Fibroblast of pulmonary artery (primary cell): ENCODE measurements around the gene TBC1D25.

Source experiments
- DNase-seq: peaks from one replicate; pipeline ENCODE4 v3.0.0-alpha.2; 2010; ENCODE audit warnings: low read depth
- H3K4me3 ChIP-seq: replicated peaks from 2 replicates; pipeline ENCODE4 v1.5.1; 2011; ENCODE audit warnings: low read depth, mild to moderate bottlenecking, control low read depth, low read length, moderate library complexity
- TF ChIP-seq, protein P1 (sequence below): IDR thresholded peaks from 2 replicates; pipeline ENCODE4 v1.5.1; 2011; ENCODE audit warnings: mild to moderate bottlenecking, control low read depth, low read length, inconsistent platforms; ENCODE audit errors: missing control alignments

Gene TBC1D25

DNA sequence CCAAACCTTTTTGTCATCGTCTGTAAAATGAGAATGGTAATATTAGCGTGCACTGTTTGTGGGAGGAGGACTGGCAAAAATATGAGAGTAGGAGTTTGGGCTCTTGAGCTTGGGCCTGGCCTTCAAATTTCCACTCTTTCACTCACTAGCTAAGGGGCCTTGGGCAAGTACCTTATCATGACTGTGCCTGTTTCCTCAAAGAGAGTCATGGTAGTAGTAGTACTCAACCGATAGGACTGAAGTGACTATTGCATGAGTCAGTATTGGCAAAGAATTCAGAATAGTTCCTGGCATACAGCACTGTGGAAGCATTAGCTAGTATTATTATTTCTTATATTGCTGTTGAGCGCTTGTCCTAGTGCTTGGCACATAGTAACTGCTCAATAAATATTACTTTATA lies 18.8 kb downstream of the TBC1D25 start:
- TF ChIP-seq, protein P1, sequence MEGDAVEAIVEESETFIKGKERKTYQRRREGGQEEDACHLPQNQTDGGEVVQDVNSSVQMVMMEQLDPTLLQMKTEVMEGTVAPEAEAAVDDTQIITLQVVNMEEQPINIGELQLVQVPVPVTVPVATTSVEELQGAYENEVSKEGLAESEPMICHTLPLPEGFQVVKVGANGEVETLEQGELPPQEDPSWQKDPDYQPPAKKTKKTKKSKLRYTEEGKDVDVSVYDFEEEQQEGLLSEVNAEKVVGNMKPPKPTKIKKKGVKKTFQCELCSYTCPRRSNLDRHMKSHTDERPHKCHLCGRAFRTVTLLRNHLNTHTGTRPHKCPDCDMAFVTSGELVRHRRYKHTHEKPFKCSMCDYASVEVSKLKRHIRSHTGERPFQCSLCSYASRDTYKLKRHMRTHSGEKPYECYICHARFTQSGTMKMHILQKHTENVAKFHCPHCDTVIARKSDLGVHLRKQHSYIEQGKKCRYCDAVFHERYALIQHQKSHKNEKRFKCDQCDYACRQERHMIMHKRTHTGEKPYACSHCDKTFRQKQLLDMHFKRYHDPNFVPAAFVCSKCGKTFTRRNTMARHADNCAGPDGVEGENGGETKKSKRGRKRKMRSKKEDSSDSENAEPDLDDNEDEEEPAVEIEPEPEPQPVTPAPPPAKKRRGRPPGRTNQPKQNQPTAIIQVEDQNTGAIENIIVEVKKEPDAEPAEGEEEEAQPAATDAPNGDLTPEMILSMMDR, result no peak
- DNase-seq, result peak; percentile 90
- no peak overlapping the region for H3K4me3 ChIP-seq

DNA sequence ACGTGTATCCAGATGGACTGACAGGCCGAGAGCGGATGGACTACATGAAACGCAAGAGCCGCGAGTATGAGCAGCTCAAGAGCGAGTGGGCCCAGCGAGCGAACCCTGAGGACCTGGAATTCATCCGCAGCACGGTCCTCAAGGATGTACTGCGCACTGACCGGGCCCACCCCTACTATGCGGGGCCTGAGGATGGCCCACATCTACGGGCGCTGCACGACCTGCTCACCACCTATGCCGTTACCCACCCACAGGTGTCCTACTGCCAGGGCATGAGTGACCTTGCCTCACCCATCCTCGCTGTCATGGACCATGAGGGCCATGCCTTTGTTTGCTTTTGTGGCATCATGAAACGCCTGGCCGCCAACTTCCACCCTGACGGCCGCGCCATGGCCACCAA lies 20.1 kb downstream of the TBC1D25 start:
- DNase-seq, result no peak
- TF ChIP-seq, protein P1, result no peak
- no peak overlapping the region for H3K4me3 ChIP-seq

DNA sequence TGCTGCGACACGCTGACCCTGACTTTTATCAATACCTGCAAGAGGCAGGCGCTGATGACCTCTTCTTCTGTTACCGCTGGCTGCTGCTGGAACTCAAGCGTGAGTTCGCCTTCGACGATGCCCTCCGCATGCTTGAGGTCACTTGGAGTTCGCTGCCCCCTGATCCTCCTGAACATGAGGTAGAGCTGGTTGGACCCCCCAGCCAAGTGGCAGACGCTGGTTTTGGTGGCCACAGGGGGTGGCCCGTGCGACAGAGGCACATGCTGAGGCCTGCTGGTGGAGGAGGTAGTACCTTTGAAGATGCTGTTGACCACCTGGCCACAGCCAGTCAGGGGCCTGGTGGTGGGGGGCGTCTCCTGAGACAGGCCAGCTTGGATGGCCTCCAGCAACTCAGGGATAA lies 20.5 kb downstream of the TBC1D25 start:
- TF ChIP-seq, protein P1, result no peak
- H3K4me3 ChIP-seq, result no peak overlapping the region
- DNase-seq, result no peak

DNA sequence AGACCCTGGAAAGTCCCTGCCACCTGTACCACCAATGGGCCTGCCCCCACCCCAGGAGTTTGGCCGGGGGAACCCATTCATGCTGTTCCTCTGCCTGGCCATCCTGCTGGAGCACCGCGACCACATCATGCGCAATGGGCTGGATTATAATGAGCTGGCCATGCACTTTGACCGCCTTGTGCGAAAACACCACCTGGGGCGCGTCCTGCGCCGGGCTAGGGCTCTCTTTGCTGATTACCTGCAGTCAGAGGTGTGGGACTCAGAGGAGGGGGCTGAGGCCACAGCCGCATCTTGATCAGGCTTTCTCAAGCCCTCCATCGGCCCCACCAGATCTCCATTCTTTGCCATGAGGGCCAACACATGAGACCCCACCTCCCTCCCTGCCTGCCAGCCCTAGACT lies 21.2 kb downstream of the TBC1D25 start:
- DNase-seq, result no peak
- TF ChIP-seq, protein P1, result no peak

DNA sequence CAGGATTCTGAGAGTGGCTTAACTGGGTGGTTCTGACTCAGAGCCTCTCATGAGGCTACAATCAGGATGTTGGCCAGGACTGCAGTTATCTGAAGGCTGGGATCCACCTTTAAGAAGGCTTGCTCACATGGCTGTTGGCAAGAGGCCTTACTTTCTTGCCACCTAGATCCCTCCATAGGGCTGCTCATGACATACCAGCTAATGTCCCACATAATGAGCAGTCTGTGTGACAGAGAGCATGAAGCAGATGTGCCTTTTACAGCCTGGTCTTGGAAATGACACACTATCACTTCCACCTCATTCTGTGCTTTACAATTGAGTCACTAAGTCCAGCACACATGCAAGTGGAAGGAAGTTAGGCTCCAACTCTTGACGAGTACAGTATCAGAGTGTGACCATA lies 30.4 kb downstream of the TBC1D25 start:
- no peak for DNase-seq
- TF ChIP-seq, protein P1, result no peak
- H3K4me3 ChIP-seq, result no peak overlapping the region

More for the DNA sequence above, 21.2 kb downstream of the TBC1D25 start:
- H3K4me3 ChIP-seq, result no peak overlapping the region

DNA sequence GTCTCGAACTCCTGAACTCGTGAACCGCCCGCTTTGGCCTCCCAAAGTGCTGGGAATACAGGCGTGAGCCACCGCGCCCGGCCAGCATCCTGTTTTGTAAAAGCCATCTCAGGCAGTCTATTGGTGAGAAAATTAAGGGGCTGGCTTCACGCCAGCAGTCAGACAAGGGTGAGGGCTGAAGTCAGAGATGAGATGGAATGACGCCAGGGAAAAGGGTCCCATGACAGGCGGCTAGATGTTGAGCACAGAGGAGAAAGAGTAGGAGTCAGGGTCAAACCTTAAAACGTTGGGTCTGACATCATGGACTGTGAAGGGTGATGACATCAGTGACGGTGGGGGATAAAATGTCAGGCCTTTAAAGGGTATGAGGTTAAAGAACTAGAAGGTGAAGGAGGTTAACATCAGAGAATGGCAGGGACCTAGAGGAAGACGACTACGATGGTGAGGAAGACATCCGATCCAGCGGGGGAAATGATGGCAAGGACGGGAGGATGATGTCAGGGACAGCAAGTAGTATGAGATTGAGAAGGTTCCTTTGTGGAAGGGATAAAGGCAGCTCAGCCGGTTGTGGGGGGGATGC lies 34.3 kb downstream of the TBC1D25 start:
- TF ChIP-seq, protein P1, result no peak
- peak overlapping the region; percentile 90 for H3K4me3 ChIP-seq
- DNase-seq, result no peak
